Stimulated activated CD4-positive, alpha-beta T cell treated with anti-CD3 and anti-CD28 coated beads, Interleukin-12 subunit alpha, Interleukin-12 subunit beta, amount 100 ng/mL, for 4 hours (primary cell): ENCODE measurements around the gene CELF2.

ENCODE experiments used
- DNase-seq: peaks from one replicate; pipeline ENCODE4 v3.0.0-alpha.2; 2020

The CELF2 gene

GRCh38 chr10:11231285-11231684 lies 213.6 kb downstream of the CELF2 start:
- no peak for DNase-seq

GRCh38 chr10:11232222-11232961 lies 214.7 kb downstream of the CELF2 start:
- DNase-seq, result no peak

GRCh38 chr10:11234857-11235531 lies 217.3 kb downstream of the CELF2 start:
- DNase-seq, result no peak

GRCh38 chr10:11235771-11236170 lies 218.1 kb downstream of the CELF2 start:
- DNase-seq, result no peak

- DNase-seq, result no peak
Measured at GRCh38 chr10:11236234-11236633, 218.6 kb downstream of the CELF2 start.

GRCh38 chr10:11237571-11237970 lies 219.9 kb downstream of the CELF2 start:
- DNase-seq, result no peak

- no peak for DNase-seq
Measured at GRCh38 chr10:11238893-11239292, 221.2 kb downstream of the CELF2 start.

- no peak for DNase-seq
Measured at GRCh38 chr10:11240641-11241040, 223.0 kb downstream of the CELF2 start.

GRCh38 chr10:11242443-11243387 lies 225.0 kb downstream of the CELF2 start:
- no peak for DNase-seq

GRCh38 chr10:11243425-11244222 lies 226.0 kb downstream of the CELF2 start:
- no peak for DNase-seq

GRCh38 chr10:11245095-11245479 lies 227.4 kb downstream of the CELF2 start:
- DNase-seq, result no peak

GRCh38 chr10:11245510-11245909 lies 227.8 kb downstream of the CELF2 start:
- DNase-seq, result no peak

GRCh38 chr10:11245981-11246590 lies 228.4 kb downstream of the CELF2 start:
- DNase-seq, result no peak

GRCh38 chr10:11246752-11247467 lies 229.2 kb downstream of the CELF2 start:
- DNase-seq, result no peak

- no peak for DNase-seq
Measured at GRCh38 chr10:11249152-11249807, 231.6 kb downstream of the CELF2 start.

GRCh38 chr10:11249808-11250195 lies 232.1 kb downstream of the CELF2 start:
- no peak for DNase-seq

- DNase-seq, result no peak
Measured at GRCh38 chr10:11250304-11250703, 232.6 kb downstream of the CELF2 start.

- DNase-seq, result no peak
Measured at GRCh38 chr10:11252887-11253286, 235.2 kb downstream of the CELF2 start.

- no peak for DNase-seq
Measured at GRCh38 chr10:11253385-11254002, 235.8 kb downstream of the CELF2 start.

GRCh38 chr10:11255156-11255555 lies 237.5 kb downstream of the CELF2 start:
- DNase-seq, result no peak
